Natural killer cell (primary cell): ENCODE data around the gene PLA2G1B. TPM values are rescaled to one million over a fixed set of nuclear protein-coding genes. Genes with fewer than 3 reads are reported as not detected.

Source experiments
- ATAC-seq, 3 donors: fragments of 150-1000 bp in 2 of 3; fragments of 200-7000 bp in 1 of 3; cut with Tn5 transposase; 1 replicate in 1 of 3; 2 replicates in 2 of 3; pipeline ENCODE4 v1.10.0; 2021; ENCODE audit warnings: mild to moderate bottlenecking in 2 of 3, moderate library complexity in 2 of 3
- DNase-seq, 2 donors: peaks; one replicate each; pipeline versions ENCODE4 v3.0.0 to v3.0.0-alpha.2; 2013 to 2021; ENCODE audit warnings: mixed read lengths in 1 of 2
- H3K27ac ChIP-seq: one replicate; pipeline ENCODE4 v1.5.1; 2013; ENCODE audit warnings: mild to moderate bottlenecking, low read length
- H3K27me3 ChIP-seq: one replicate; pipeline ENCODE4 v1.6.1; 2013; ENCODE audit warnings: low read length; ENCODE audit not compliant: control insufficient read depth, insufficient read depth
- H3K36me3 ChIP-seq: one replicate; pipeline ENCODE4 v1.6.1; 2013; ENCODE audit warnings: low read length; ENCODE audit not compliant: control insufficient read depth, insufficient read depth
- H3K4me1 ChIP-seq: one replicate; pipeline ENCODE4 v1.6.1; 2013; ENCODE audit warnings: low read length; ENCODE audit not compliant: control insufficient read depth, insufficient read depth
- H3K4me3 ChIP-seq: one replicate; pipeline ENCODE4 v1.5.1; 2013; ENCODE audit warnings: low read length
- H3K9me3 ChIP-seq: one replicate; pipeline ENCODE4 v1.6.1; 2013; ENCODE audit warnings: low read length; ENCODE audit not compliant: control insufficient read depth, insufficient read depth
- H3K27ac Mint-ChIP-seq, 2 donors: one replicate each; pipeline ENCODE4 v1.8.0; 2022; ENCODE audit warnings: mild to moderate bottlenecking in 2 of 2, mixed read lengths in 2 of 2, moderate library complexity in 1 of 2
- H3K27me3 Mint-ChIP-seq, 2 donors: one replicate each; pipeline ENCODE4 v1.8.0; 2022; ENCODE audit warnings: low read depth in 2 of 2, mixed read lengths in 2 of 2
- H3K36me3 Mint-ChIP-seq: one replicate; pipeline ENCODE4 v1.8.0; 2022; ENCODE audit warnings: mixed read lengths
- H3K4me1 Mint-ChIP-seq, 2 donors: one replicate each; pipeline ENCODE4 v1.8.0; 2022; ENCODE audit warnings: mixed read lengths in 2 of 2
- H3K4me3 Mint-ChIP-seq: one replicate; pipeline ENCODE4 v1.8.0; 2022; ENCODE audit warnings: mild to moderate bottlenecking, moderate library complexity, mixed read lengths
- H3K9me3 Mint-ChIP-seq, 2 donors: one replicate each; pipeline ENCODE4 v1.8.0; 2022; ENCODE audit warnings: mixed read lengths in 2 of 2
- WGBS: methylation state at CpG from one replicate; pipeline ENCODE4 v1.1.7; 2013; ENCODE audit warnings: missing lambda C conversion rate; ENCODE audit not compliant: insufficient coverage; 5-methylcytosine and 5-hydroxymethylcytosine counted together
- intact Hi-C: fragments of 100-400 bp; cut with micrococcal nuclease; formaldehyde crosslinking; loops from one replicate; pipeline ENCODE4 v1.14.2; 2022
- total RNA-seq, 4 donors: library from RNA; stranded (reverse); fragments of 120-200 nt in 1 of 4; gene quantifications; one replicate each; pipeline versions ENCODE4 v1.2.3 to v1.2.4, GENCODE V29; 2013 to 2022
- TF ChIP-seq, protein P1 (sequence below): fragments of 200-600 bp; IDR thresholded peaks from one replicate; pipeline ENCODE4 v1.8.0; 2022; ENCODE audit warnings: antibody characterized with exemption

PLA2G1B gene
- total RNA-seq, 3 donors from 2014 or later (not counting 1 experiment from before 2014, with no cell fraction given) = 0.52 TPM; not detected in 2

DNA sequence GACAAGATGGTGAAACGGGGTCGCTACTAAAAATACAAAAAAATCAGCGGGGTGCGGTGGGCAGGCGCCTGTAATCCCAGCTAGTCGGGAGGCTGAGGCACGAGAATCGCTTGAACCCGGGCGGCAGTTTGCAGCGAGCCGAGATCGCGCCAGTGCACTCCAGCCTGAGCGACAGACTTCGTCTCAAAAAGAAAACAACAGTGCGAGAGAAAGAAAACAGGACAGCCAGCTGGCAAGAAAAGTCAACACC lies 35.2 kb downstream of the PLA2G1B start:
- WGBS = 0% methylated on average over 17 of the region's 17 CpGs
- Mint-ChIP-seq H3K4me3 (no peak overlapping the region), H3K4me1 (no peaks in the 10 kb centered on the region), H3K36me3 (no peaks in the 10 kb centered on the region), H3K27me3 (no peaks in the 10 kb centered on the region), H3K27ac (no peak overlapping the region), H3K9me3 (no peaks in the 10 kb centered on the region)
- intact Hi-C loops = no loop called here
- TF ChIP-seq, protein P1, sequence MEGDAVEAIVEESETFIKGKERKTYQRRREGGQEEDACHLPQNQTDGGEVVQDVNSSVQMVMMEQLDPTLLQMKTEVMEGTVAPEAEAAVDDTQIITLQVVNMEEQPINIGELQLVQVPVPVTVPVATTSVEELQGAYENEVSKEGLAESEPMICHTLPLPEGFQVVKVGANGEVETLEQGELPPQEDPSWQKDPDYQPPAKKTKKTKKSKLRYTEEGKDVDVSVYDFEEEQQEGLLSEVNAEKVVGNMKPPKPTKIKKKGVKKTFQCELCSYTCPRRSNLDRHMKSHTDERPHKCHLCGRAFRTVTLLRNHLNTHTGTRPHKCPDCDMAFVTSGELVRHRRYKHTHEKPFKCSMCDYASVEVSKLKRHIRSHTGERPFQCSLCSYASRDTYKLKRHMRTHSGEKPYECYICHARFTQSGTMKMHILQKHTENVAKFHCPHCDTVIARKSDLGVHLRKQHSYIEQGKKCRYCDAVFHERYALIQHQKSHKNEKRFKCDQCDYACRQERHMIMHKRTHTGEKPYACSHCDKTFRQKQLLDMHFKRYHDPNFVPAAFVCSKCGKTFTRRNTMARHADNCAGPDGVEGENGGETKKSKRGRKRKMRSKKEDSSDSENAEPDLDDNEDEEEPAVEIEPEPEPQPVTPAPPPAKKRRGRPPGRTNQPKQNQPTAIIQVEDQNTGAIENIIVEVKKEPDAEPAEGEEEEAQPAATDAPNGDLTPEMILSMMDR = no peak
- ATAC-seq = peak; percentile 0 to 4 (median 1)
- no peak for DNase-seq
- no peaks in the 10 kb centered on the region for H3K9me3 ChIP-seq
- H3K36me3 ChIP-seq = no peaks in the 10 kb centered on the region
- H3K27me3 ChIP-seq = no peaks in the 10 kb centered on the region
- H3K4me1 ChIP-seq = peaks cover 13% of the 10 kb centered on the region
- peak overlapping the region; percentile 95 for H3K27ac ChIP-seq
- H3K4me3 ChIP-seq = peak overlapping the region; percentile 61

DNA sequence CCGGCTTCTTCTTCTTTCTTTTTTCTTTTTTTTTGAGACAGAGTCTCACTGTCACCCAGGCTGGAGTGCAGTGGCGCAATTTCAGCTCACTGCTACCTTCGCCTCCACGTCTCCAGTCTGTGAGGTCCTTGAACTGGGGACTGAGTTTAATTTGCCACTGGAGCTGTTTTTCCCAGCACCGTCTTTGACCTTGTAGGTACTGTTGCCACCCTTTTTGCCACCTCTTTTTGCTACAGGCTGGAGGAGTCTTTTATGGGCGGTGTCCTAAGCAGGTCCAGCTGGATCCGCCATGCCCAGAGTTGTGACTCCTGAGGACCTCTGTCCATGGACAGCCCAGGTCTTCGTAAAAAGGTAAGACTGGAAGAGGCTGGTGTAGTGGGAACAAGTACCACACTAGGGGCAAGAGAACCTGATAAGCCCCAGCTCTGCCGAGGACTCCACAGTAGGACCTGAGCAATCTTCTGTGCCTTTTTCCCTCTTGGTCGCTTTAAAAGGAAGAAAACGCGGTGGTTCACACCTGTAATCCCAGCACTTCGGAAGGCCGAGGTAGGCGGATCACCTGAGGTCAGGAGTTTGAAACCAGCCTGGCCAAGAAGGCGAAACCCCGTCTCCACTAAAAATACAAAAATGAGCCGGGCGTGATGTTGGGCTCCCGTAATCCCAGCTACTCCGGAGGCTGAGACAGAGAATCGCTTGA lies 36.8 kb downstream of the PLA2G1B start:
- Histone ChIP-seq H3K27ac (peak overlapping the region; percentile 95), H3K4me3 (no peak overlapping the region), H3K9me3 (no peaks in the 10 kb centered on the region), H3K27me3 (no peaks in the 10 kb centered on the region), H3K36me3 (no peaks in the 10 kb centered on the region), H3K4me1 (peaks cover 13% of the 10 kb centered on the region)
- no peak overlapping the region for H3K27ac Mint-ChIP-seq
- peak in 1 of 3 donors; percentile 4 for ATAC-seq
- TF ChIP-seq, protein P1 = no peak
- no peaks in the 10 kb centered on the region for H3K27me3 Mint-ChIP-seq
- no peak overlapping the region for H3K4me3 Mint-ChIP-seq
- peak; percentile 29 to 51 for DNase-seq
- H3K36me3 Mint-ChIP-seq = no peaks in the 10 kb centered on the region
- WGBS = 36% methylated on average over 22 of the region's 22 CpGs
- intact Hi-C loops = loop anchor here (1.0 kb wide), 1 partner anchor 38 kb away; no protein-coding TSS in a partner anchor
- no peaks in the 10 kb centered on the region for H3K4me1 Mint-ChIP-seq
- no peaks in the 10 kb centered on the region for H3K9me3 Mint-ChIP-seq

DNA sequence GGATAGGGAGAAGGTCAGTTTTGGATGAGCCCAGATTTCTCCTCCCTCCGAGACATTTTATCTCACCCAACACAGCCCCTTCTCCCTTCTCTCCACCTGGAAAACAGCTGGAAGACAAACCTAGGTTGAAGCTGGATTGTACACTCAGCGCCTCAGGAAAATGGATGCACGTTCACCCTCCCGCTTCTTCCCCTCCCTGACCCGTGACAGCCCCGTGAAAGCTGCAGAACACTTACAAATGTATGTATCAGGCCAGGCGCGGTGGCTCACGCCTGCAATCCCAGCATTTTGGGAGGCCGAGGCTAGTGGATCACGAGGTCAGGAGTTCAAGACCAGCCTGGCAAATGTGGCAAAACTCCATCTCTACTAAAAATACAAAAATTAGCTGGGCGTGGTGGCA lies 40.1 kb downstream of the PLA2G1B start:
- no peaks in the 10 kb centered on the region for H3K4me1 Mint-ChIP-seq
- H3K9me3 Mint-ChIP-seq = no peaks in the 10 kb centered on the region
- DNase-seq (no peak), ATAC-seq (no peak)
- Histone ChIP-seq H3K9me3 (no peaks in the 10 kb centered on the region), H3K27ac (no peak overlapping the region), H3K4me3 (no peak overlapping the region), H3K36me3 (no peaks in the 10 kb centered on the region), H3K27me3 (no peaks in the 10 kb centered on the region), H3K4me1 (peaks cover 13% of the 10 kb centered on the region)
- H3K27ac Mint-ChIP-seq = no peak overlapping the region
- H3K27me3 Mint-ChIP-seq = no peaks in the 10 kb centered on the region
- WGBS = 92% methylated on average over 11 of the region's 12 CpGs
- H3K36me3 Mint-ChIP-seq = no peaks in the 10 kb centered on the region
- intact Hi-C loops = no loop called here
- TF ChIP-seq, protein P1 = no peak
- no peak overlapping the region for H3K4me3 Mint-ChIP-seq
